HPDE6-E6E7 (cell line): ENCODE measurements around the gene SH2D2A.

Experiments used
- DNase-seq: peaks from one replicate; pipeline ENCODE4 v3.0.0; 2011; ENCODE audit warnings: missing footprints; ENCODE audit errors: extremely low spot score

Gene SH2D2A

GRCh38 chr1:156823210-156823790, 6.7 kb upstream of the SH2D2A start:
- no peak for DNase-seq

- no peak for DNase-seq
These were observed 6.0 kb upstream of the SH2D2A start for GRCh38 chr1:156822680-156823079.

- no peak for DNase-seq
These were observed 5.2 kb upstream of the SH2D2A start for GRCh38 chr1:156821801-156822200.

GRCh38 chr1:156815961-156816422, 656 bp downstream of the SH2D2A start:
- no peak for DNase-seq

- no peak for DNase-seq
These were observed 1.3 kb downstream of the SH2D2A start for GRCh38 chr1:156815307-156815826.

GRCh38 chr1:156814571-156815260, 1.9 kb downstream of the SH2D2A start:
- no peak for DNase-seq

- peak; percentile 46 for DNase-seq
These were observed 2.7 kb downstream of the SH2D2A start for GRCh38 chr1:156813750-156814570.

- DNase-seq, result no peak
These were observed 3.4 kb downstream of the SH2D2A start for GRCh38 chr1:156813298-156813697.

GRCh38 chr1:156812293-156812990, 4.2 kb downstream of the SH2D2A start:
- no peak for DNase-seq

- DNase-seq, result no peak
These were observed 5.5 kb downstream of the SH2D2A start for GRCh38 chr1:156811168-156811567.

GRCh38 chr1:156809711-156810366, 6.8 kb downstream of the SH2D2A start:
- DNase-seq, result no peak

- no peak for DNase-seq
These were observed 7.4 kb downstream of the SH2D2A start for GRCh38 chr1:156809281-156809680.

- DNase-seq, result no peak
These were observed 8.2 kb downstream of the SH2D2A start for GRCh38 chr1:156808186-156809030.

- no peak for DNase-seq
These were observed 9.0 kb downstream of the SH2D2A start for GRCh38 chr1:156807627-156808026.

GRCh38 chr1:156806512-156807440, 9.9 kb downstream of the SH2D2A start:
- DNase-seq, result no peak

GRCh38 chr1:156805766-156806511, 10.7 kb downstream of the SH2D2A start:
- no peak for DNase-seq

GRCh38 chr1:156804572-156805243, 11.9 kb downstream of the SH2D2A start:
- no peak for DNase-seq

GRCh38 chr1:156804026-156804425, 12.6 kb downstream of the SH2D2A start:
- no peak for DNase-seq
